Muscle layer of duodenum (tissue), 2 donors: ENCODE measurements around the gene KCNK18.

ENCODE experiments used
- H3K27ac ChIP-seq: one replicate; pipeline ENCODE4 v1.7.0; 2013; ENCODE audit warnings: mild to moderate bottlenecking, low read length
- H3K27me3 ChIP-seq: one replicate; pipeline ENCODE4 v1.7.0; 2013; ENCODE audit warnings: low read depth, mild to moderate bottlenecking, control low read depth, low read length
- H3K36me3 ChIP-seq, 2 donors: one replicate each; pipeline ENCODE4 v1.7.0; 2013; ENCODE audit warnings: low read length in 2 of 2, control low read depth in 1 of 2, mild to moderate bottlenecking in 1 of 2; ENCODE audit not compliant: insufficient read depth in 2 of 2, control insufficient read depth in 1 of 2
- H3K4me1 ChIP-seq, 2 donors: one replicate each; pipeline ENCODE4 v1.7.0; 2013; ENCODE audit warnings: low read length in 2 of 2, mild to moderate bottlenecking in 2 of 2, control low read depth in 1 of 2, moderate library complexity in 1 of 2; ENCODE audit not compliant: insufficient read depth in 2 of 2, control insufficient read depth in 1 of 2
- H3K4me3 ChIP-seq, 2 donors: one replicate each; pipeline ENCODE4 v1.7.0; 2013; ENCODE audit warnings: low read length in 2 of 2, low read depth in 1 of 2, mild to moderate bottlenecking in 1 of 2
- H3K9me3 ChIP-seq, 2 donors: one replicate each; pipeline ENCODE4 v1.7.0; 2013; ENCODE audit warnings: low read length in 2 of 2, control low read depth in 1 of 2, mild to moderate bottlenecking in 1 of 2; ENCODE audit not compliant: control insufficient read depth in 1 of 2
- donor health status: healthy.

KCNK18 gene

GRCh38 chr10:117241541-117242462 is 44.5 kb downstream of the KCNK18 start:
- peak overlapping the region in 1 of 2 donors; percentile 46 for H3K4me3 ChIP-seq
- peaks cover 7% of the 10 kb centered on the region for H3K27me3 ChIP-seq
- H3K9me3 ChIP-seq: no peaks in the 10 kb centered on the region
- no peak overlapping the region for H3K27ac ChIP-seq
- peaks cover 0 to 16% of the 10 kb centered on the region in 2 donors for H3K4me1 ChIP-seq
- H3K36me3 ChIP-seq: no peaks in the 10 kb centered on the region

- Histone ChIP-seq H3K9me3 (no peaks in the 10 kb centered on the region), H3K4me3 (no peak overlapping the region), H3K4me1 (peaks cover 0 to 16% of the 10 kb centered on the region in 2 donors), H3K36me3 (no peaks in the 10 kb centered on the region), H3K27me3 (peaks cover 7% of the 10 kb centered on the region), H3K27ac (no peak overlapping the region)
These were observed 45.2 kb downstream of the KCNK18 start for GRCh38 chr10:117242463-117242832.

- Histone ChIP-seq H3K4me3 (no peak overlapping the region), H3K27ac (no peak overlapping the region), H3K9me3 (no peaks in the 10 kb centered on the region), H3K4me1 (no peaks in the 10 kb centered on the region), H3K27me3 (peaks cover 4% of the 10 kb centered on the region), H3K36me3 (no peaks in the 10 kb centered on the region)
These were observed 49.8 kb downstream of the KCNK18 start for GRCh38 chr10:117246997-117247671.

GRCh38 chr10:117248750-117249465 is 51.6 kb downstream of the KCNK18 start:
- no peak overlapping the region for H3K27ac ChIP-seq
- peaks cover 4% of the 10 kb centered on the region for H3K27me3 ChIP-seq
- H3K4me1 ChIP-seq: no peaks in the 10 kb centered on the region
- H3K9me3 ChIP-seq: no peaks in the 10 kb centered on the region
- no peaks in the 10 kb centered on the region for H3K36me3 ChIP-seq
- no peak overlapping the region for H3K4me3 ChIP-seq

- Histone ChIP-seq H3K9me3 (no peaks in the 10 kb centered on the region), H3K4me3 (no peak overlapping the region), H3K36me3 (no peaks in the 10 kb centered on the region), H3K4me1 (no peaks in the 10 kb centered on the region), H3K27me3 (no peaks in the 10 kb centered on the region), H3K27ac (no peak overlapping the region)
These were observed 52.3 kb downstream of the KCNK18 start for GRCh38 chr10:117249493-117250093.

GRCh38 chr10:117250411-117250810 is 53.1 kb downstream of the KCNK18 start:
- Histone ChIP-seq H3K27me3 (no peaks in the 10 kb centered on the region), H3K27ac (no peak overlapping the region), H3K4me3 (no peak overlapping the region), H3K4me1 (no peaks in the 10 kb centered on the region), H3K36me3 (no peaks in the 10 kb centered on the region), H3K9me3 (no peaks in the 10 kb centered on the region)

- Histone ChIP-seq H3K27me3 (no peaks in the 10 kb centered on the region), H3K36me3 (no peaks in the 10 kb centered on the region), H3K27ac (no peak overlapping the region), H3K4me1 (no peaks in the 10 kb centered on the region), H3K4me3 (no peak overlapping the region), H3K9me3 (no peaks in the 10 kb centered on the region)
These were observed 56.6 kb downstream of the KCNK18 start for GRCh38 chr10:117253908-117254307.

- Histone ChIP-seq H3K4me3 (no peak overlapping the region), H3K27me3 (peaks cover 2% of the 10 kb centered on the region), H3K9me3 (no peaks in the 10 kb centered on the region), H3K27ac (no peak overlapping the region), H3K4me1 (no peaks in the 10 kb centered on the region), H3K36me3 (no peaks in the 10 kb centered on the region)
These were observed 57.0 kb downstream of the KCNK18 start for GRCh38 chr10:117254338-117254737.

- Histone ChIP-seq H3K4me1 (no peaks in the 10 kb centered on the region), H3K36me3 (no peaks in the 10 kb centered on the region), H3K9me3 (no peaks in the 10 kb centered on the region), H3K27ac (no peak overlapping the region), H3K4me3 (no peak overlapping the region), H3K27me3 (peaks cover 3% of the 10 kb centered on the region)
These were observed 57.8 kb downstream of the KCNK18 start for GRCh38 chr10:117254774-117255735.

- Histone ChIP-seq H3K27ac (no peak overlapping the region), H3K36me3 (no peaks in the 10 kb centered on the region)
These were observed 58.7 kb downstream of the KCNK18 start for GRCh38 chr10:117255835-117256460.

More at GRCh38 chr10:117255835-117256460, 58.7 kb downstream of the KCNK18 start:
- Histone ChIP-seq H3K4me3 (no peak overlapping the region), H3K9me3 (no peaks in the 10 kb centered on the region), H3K27me3 (peaks cover 3% of the 10 kb centered on the region), H3K4me1 (no peaks in the 10 kb centered on the region)
